Globus pallidus (tissue), 1 donor: ENCODE results near the gene FNDC3B.
"Not testable (repeated sequence)": the region's sequence is repeated elsewhere in the genome, so short reads cannot be mapped to it uniquely, and the experiment has no call there.

ENCODE experiments used
- DNase-seq: peaks from one replicate; pipeline ENCODE4 v3.0.0-alpha.2; 2015; ENCODE audit warnings: low spot score

The FNDC3B gene

DNA sequence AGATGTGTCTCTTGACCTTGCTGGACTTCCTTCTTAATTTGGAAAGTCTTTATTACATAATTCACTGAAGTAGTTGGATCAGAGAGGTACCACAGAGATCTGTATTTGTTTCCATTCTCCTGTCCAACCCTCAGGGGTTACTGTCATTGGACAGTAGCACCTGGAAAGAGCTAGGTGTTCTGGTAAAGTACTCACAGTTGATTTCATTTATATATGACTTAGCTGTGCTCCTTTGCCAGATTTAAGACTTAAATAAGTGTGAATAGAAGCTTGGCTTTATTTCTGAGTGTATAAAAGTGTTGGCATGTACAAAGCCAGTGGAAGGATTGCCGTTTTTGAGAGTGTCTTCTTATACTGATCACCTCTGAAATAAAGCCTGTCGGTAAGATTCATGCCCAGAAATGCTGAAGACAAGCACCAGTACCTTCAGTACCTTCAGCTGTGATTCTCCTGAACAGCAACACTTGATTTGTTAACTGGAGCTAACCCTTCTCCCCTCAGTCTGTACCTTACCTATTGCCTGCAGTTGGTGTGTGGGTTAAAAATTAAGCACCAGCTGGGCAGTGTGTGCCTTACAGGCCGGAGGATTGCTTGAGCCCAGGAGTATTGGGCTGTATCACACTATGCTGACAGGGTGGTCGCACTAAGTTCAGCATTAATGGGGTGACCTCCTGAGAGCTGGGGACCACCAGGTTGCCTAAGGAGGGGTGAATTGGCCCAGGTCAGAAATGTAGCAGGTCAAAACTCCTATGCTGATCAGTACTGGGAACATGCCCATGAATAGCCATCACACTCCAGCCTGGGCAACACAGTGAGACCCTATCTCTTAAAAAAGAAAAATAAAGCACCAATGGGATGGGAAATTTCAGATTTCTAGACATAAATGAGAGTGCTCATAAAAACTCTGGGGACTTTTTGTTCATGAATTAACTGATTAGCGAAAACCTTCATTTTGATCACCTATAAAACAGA is 197.7 kb downstream of the FNDC3B start:
- DNase-seq: no peak

- no peak for DNase-seq
These were observed 198.8 kb downstream of the FNDC3B start for GRCh38 chr3:172238188-172238587.

- DNase-seq: no peak
These were observed 199.9 kb downstream of the FNDC3B start for GRCh38 chr3:172239218-172239790.

- no peak for DNase-seq
These were observed 202.0 kb downstream of the FNDC3B start for GRCh38 chr3:172241405-172241804.

- not testable (repeated sequence) for DNase-seq
These were observed 203.1 kb downstream of the FNDC3B start for GRCh38 chr3:172242471-172242870.

GRCh38 chr3:172243376-172243775 is 204.0 kb downstream of the FNDC3B start:
- DNase-seq: not testable (repeated sequence)

DNA sequence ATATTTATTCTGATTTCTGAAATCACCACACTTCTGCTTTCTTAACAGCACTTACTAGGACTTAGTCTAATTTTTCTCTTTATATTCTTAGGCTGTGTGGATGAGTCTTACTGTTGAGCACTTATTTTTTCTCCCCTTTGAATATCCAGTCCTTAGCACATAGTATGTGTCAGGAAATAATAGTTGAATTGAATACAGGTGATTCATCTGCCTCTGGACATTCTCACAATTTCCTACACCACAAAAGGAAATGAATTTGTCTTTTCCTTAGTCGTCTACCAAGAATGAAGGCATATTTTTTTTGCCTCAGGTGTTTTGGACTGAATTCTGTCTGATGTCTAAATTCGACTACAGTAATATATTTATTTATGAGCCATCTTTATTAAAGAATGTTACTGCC is 204.6 kb downstream of the FNDC3B start:
- DNase-seq: no peak

GRCh38 chr3:172245241-172245640 is 205.9 kb downstream of the FNDC3B start:
- DNase-seq: no peak

- DNase-seq: no peak
These were observed 206.9 kb downstream of the FNDC3B start for GRCh38 chr3:172246107-172246844.

- DNase-seq: no peak
These were observed 208.3 kb downstream of the FNDC3B start for GRCh38 chr3:172247525-172248274.

- no peak for DNase-seq
These were observed 209.7 kb downstream of the FNDC3B start for GRCh38 chr3:172249039-172249438.

- DNase-seq: no peak
These were observed 211.8 kb downstream of the FNDC3B start for GRCh38 chr3:172251211-172251610.

DNA sequence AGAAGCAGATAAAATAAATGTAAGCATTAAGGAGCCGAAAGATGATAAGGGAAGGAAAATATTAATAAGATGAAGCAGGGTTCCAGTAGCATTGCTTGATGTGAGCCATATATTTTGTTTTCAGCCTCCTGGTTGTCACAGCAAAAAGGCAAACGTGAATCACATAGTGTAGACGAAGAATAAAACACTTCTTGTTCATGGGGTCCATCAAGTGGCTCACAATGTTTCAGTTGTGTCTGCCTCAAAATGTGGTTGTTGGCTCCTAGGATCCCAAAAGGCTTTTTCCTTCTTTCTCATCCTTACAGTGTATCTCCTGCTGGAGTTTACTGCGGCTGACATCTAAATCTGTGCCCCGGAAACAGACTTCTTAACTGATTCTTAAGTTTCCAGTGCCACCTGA is 213.8 kb downstream of the FNDC3B start:
- DNase-seq: no peak

GRCh38 chr3:172254542-172254941 is 215.2 kb downstream of the FNDC3B start:
- DNase-seq: no peak

DNA sequence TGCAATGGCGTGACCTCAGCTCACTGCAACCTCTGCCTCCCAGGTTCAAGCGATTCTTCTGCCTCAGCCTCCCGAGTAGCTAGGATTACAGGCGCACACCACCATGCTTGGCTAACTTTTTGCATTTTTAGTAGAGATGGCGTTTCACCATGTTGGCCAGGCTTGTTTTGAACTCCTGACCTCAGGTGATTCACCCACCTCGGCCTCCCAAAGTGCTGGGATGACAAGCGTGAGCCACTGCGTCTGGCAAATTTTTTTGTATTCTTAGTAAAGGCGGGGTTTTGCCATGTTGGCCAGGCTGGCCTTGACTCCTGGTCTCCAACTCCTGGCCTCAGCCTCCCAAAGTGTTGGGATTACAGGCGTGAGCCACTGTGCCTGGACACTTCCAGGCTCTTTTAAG is 215.9 kb downstream of the FNDC3B start:
- DNase-seq: not testable (repeated sequence)

GRCh38 chr3:172256101-172256734 is 216.8 kb downstream of the FNDC3B start:
- DNase-seq: peak; percentile 18

- no peak for DNase-seq
These were observed 218.4 kb downstream of the FNDC3B start for GRCh38 chr3:172257648-172258400.

DNA sequence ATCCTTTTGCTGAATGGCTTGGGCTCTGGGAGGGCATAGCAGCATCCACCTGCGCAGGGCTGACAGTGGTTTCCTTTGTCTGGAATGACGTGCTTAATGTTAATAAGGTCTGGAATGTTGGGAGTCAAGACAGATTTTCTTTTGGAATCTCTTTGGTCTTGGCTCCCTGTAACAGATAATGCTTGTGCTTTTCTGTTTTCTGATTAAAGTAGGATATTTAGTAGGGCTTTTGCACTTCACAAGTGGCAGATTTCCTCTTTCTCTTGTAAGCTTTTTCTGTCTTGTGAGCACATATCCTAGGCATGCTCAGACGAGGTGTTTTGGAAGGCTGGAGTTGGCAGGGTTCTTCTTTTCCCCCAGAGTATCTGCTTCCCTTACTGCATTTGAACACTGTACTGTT is 219.2 kb downstream of the FNDC3B start:
- no peak for DNase-seq

- DNase-seq: peak; percentile 16
These were observed 219.7 kb downstream of the FNDC3B start for GRCh38 chr3:172259111-172259541.

DNA sequence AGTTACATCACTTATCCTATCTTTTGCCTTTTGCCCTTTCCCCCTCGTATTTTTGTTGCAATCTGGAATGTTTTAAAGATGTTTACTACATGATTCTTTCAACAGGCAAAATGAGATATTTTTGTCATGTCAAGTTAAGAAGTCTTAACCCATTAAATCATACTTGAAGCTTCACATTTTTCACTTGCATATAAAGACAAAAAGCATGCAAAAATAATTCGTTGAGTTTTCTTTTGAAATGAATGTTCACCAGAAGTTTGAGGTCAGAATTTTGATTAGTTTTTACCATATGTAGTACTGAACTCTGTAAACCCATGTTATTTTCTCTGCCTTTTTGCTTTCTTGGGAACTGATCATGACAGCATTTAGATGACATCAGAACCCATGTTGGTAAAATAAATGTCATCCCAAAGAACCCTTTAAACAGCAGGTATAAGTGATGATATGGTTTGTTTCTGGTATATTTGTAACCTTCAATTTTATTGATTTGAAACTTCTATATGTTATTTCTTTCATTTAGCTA is 220.4 kb downstream of the FNDC3B start:
- no peak for DNase-seq
